Chondrocyte (in vitro differentiated cells): ENCODE data around the gene IFITM2. TPM values are rescaled to one million over a fixed set of nuclear protein-coding genes. Genes with fewer than 3 reads are reported as not detected.
"Not testable (repeated sequence)": the region's sequence is repeated elsewhere in the genome, so short reads cannot be mapped to it uniquely, and the experiment has no call there.

Experiments used
- DNase-seq: peaks from one replicate; pipeline ENCODE4 v3.0.0; 2021; ENCODE audit warnings: mixed read lengths, low spot score
- H3K27ac Mint-ChIP-seq: one replicate; pipeline ENCODE4 v1.8.0; 2021; ENCODE audit warnings: mild to moderate bottlenecking, moderate library complexity, mixed read lengths; ENCODE audit not compliant: unreplicated experiment
- H3K27me3 Mint-ChIP-seq: 2 replicates; pipeline ENCODE4 v1.8.0; 2021; ENCODE audit warnings: low read depth, mixed read lengths
- H3K36me3 Mint-ChIP-seq: 2 replicates; pipeline ENCODE4 v1.8.0; 2021; ENCODE audit warnings: low read depth, mixed read lengths
- H3K4me1 Mint-ChIP-seq: 2 replicates; pipeline ENCODE4 v1.8.0; 2021; ENCODE audit warnings: low read depth, mild to moderate bottlenecking, mixed read lengths
- H3K4me3 Mint-ChIP-seq: one replicate; pipeline ENCODE4 v1.8.0; 2021; ENCODE audit warnings: mild to moderate bottlenecking, moderate library complexity, mixed read lengths; ENCODE audit not compliant: unreplicated experiment
- H3K9me3 Mint-ChIP-seq: 2 replicates; pipeline ENCODE4 v1.8.0; 2021; ENCODE audit warnings: low read depth, mixed read lengths
- total RNA-seq: library from RNA; stranded (reverse); gene quantifications from 3 replicates; pipeline ENCODE4 v1.2.1, GENCODE V29; 2021
- TF ChIP-seq, protein P1 (sequence below): fragments of 200-600 bp; sonication (generic); IDR thresholded peaks from 2 replicates; pipeline ENCODE4 v1.5.0; 2021; ENCODE audit warnings: antibody characterized with exemption, mild to moderate bottlenecking, moderate library complexity

Gene IFITM2
- total RNA-seq, 1 donor from 2014 or later, result 109 TPM

DNA sequence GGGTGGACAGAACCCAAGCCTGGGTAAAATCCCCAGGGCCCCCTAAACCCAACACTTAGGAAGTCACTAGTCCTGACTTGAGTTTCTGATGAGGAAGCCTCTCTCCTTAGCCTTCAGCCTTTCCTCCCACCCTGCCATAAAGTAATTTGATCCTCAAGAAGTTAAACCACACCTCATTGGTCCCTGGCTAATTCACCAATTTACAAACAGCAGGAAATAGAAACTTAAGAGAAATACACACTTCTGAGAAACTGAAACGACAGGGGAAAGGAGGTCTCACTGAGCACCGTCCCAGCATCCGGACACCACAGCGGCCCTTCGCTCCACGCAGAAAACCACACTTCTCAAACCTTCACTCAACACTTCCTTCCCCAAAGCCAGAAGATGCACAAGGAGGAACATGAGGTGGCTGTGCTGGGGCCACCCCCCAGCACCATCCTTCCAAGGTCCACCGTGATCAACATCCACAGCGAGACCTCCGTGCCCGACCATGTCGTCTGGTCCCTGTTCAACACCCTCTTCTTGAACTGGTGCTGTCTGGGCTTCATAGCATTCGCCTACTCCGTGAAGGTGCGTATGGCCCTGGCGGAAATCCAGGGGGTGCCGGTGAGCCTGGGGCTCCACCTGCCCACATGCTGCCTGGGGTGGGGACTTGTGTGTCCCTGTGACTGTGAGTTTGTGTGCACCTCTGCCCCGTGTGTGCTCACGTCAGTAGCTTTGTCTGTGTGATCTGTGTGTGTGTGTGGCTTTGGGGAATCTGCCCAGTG is 6.4 kb downstream of the IFITM2 start, which contains the start of gene IFITM1:
IFITM1 (plus strand) TSS at position 254 of the 767 bp plus-strand sequence; CDS start at position 385, 131 bp downstream.
- no peak for DNase-seq
- no peaks in the 10 kb centered on the region for H3K9me3 Mint-ChIP-seq
- no peaks in the 10 kb centered on the region for H3K36me3 Mint-ChIP-seq
- H3K4me3 Mint-ChIP-seq, result no peak within 1 kb of the TSS
- H3K27me3 Mint-ChIP-seq, result peaks cover 13% of the 10 kb centered on the region
- TF ChIP-seq, protein P1, sequence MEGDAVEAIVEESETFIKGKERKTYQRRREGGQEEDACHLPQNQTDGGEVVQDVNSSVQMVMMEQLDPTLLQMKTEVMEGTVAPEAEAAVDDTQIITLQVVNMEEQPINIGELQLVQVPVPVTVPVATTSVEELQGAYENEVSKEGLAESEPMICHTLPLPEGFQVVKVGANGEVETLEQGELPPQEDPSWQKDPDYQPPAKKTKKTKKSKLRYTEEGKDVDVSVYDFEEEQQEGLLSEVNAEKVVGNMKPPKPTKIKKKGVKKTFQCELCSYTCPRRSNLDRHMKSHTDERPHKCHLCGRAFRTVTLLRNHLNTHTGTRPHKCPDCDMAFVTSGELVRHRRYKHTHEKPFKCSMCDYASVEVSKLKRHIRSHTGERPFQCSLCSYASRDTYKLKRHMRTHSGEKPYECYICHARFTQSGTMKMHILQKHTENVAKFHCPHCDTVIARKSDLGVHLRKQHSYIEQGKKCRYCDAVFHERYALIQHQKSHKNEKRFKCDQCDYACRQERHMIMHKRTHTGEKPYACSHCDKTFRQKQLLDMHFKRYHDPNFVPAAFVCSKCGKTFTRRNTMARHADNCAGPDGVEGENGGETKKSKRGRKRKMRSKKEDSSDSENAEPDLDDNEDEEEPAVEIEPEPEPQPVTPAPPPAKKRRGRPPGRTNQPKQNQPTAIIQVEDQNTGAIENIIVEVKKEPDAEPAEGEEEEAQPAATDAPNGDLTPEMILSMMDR, result no peak
- peak within 1 kb of the TSS; percentile 47 for H3K27ac Mint-ChIP-seq
- H3K4me1 Mint-ChIP-seq, result peaks cover 23% of the 10 kb centered on the region

DNA sequence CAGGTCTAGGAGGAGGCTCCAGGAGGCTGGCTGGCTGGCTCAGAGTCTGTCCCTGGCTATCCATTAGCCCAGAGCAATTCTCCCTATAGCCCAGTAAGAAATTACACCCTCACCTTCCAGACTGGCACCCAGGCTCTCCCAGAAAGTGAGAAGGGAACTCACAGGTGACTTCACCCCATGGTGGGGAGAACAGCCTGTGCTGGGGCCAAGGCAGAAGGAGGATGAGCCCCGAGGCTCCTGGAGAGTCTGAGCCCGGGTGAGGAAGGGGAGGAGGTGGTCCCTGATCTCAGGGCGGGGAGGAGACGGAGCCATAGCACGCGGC is 6.9 kb downstream of the IFITM2 start:
- not testable (repeated sequence) for DNase-seq, H3K9me3 Mint-ChIP-seq, H3K36me3 Mint-ChIP-seq, H3K27ac Mint-ChIP-seq, H3K4me3 Mint-ChIP-seq
- H3K27me3 Mint-ChIP-seq, result peaks cover 13% of the 10 kb centered on the region
- peaks cover 17% of the 10 kb centered on the region for H3K4me1 Mint-ChIP-seq

DNA sequence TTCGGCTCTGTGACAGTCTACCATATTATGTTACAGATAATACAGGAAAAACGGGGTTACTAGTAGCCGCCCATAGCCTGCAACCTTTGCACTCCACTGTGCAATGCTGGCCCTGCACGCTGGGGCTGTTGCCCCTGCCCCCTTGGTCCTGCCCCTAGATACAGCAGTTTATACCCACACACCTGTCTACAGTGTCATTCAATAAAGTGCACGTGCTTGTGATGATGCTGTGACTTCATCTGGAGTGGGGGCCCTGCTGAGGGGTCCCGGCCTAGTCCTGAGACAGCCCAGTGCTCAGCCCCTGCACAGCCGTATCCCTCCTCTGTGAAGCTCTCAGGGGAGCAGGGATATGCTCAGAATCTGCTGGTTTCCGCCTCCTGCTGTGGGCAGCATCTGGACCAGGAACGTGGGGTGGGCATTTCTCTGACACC is 7.5 kb downstream of the IFITM2 start:
- H3K4me3 Mint-ChIP-seq, result no peak overlapping the region
- H3K27ac Mint-ChIP-seq, result no peak overlapping the region
- H3K9me3 Mint-ChIP-seq, result no peaks in the 10 kb centered on the region
- no peak for DNase-seq
- peaks cover 13% of the 10 kb centered on the region for H3K27me3 Mint-ChIP-seq
- TF ChIP-seq, protein P1, result no peak
- peaks cover 12% of the 10 kb centered on the region for H3K4me1 Mint-ChIP-seq
- no peaks in the 10 kb centered on the region for H3K36me3 Mint-ChIP-seq

DNA sequence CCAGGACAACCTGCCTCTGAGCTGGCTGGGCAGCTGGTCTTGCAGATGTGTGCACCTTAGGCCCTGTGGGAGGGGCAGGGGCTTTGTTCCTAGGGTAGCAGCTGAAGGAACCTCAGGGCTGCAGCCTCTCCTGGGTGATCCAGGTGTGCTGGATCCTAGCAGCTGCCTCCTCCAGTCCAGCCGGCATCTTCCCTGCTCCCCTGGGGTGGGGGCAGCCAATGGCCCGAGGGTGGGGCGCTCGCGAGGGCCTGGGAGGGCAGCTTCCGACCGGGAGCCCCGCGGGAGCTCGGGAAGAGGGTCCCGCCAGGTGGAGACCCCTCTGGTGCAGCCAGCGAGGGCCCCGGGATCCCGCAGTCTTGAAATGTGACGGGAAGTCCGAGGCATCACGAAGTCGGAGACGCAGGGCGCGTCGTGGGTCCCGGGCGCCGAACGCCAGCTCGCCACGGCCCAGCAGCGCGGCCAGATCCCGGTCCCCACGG is 7.9 kb downstream of the IFITM2 start:
- Mint-ChIP-seq H3K4me3 (no peak overlapping the region), H3K36me3 (no peaks in the 10 kb centered on the region), H3K4me1 (peaks cover 13% of the 10 kb centered on the region), H3K27ac (no peak overlapping the region), H3K9me3 (no peaks in the 10 kb centered on the region), H3K27me3 (peaks cover 13% of the 10 kb centered on the region)
- DNase-seq, result peak; percentile 88
- TF ChIP-seq, protein P1, result no peak

DNA sequence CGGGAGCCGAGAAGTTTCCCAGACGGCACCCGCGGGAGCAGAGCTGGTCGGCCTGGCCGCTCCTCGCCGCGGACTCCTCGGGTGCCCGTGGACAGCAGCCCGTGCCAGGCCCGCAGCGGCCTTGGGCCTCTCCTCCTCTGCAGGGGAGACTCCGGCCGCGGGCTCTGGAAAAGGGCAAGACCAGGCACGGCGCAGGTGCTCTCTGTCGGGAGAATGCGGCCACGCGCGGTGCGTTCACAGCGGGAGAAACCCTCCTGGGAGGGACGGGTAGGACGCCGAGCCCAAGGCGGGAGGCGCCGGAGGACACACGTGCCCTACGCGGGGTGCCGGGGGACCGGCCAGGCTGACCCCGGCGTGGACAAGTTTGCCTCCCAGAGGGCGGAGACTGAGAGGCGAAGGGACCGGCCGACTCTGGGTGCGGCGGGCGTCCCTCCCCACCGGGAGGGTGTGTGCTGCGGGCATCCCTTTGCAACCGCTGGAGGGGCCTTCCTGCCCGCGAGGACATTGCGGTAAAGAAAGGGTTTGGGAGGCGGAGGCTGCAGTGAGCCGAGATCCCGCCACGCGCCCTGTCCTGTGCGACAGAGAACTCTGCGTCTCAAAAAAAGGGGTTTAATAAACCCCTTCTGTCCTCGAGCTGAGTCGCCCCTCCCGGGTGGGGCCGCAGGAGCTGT is 8.6 kb downstream of the IFITM2 start:
- Mint-ChIP-seq H3K4me3 (no peak overlapping the region), H3K4me1 (peaks cover 18% of the 10 kb centered on the region), H3K36me3 (no peaks in the 10 kb centered on the region), H3K27ac (no peak overlapping the region), H3K27me3 (peaks cover 13% of the 10 kb centered on the region), H3K9me3 (no peaks in the 10 kb centered on the region)
- peak; percentile 88 for DNase-seq
- TF ChIP-seq, protein P1, result no peak
